Right atrium auricular region (tissue), 2 donors: ENCODE data around the gene ERVW-1. TPM values are rescaled to one million over a fixed set of nuclear protein-coding genes. Genes with fewer than 3 reads are reported as not detected.

Source experiments
- DNase-seq: peaks from one replicate; pipeline ENCODE4 v3.0.0-alpha.2; 2019; ENCODE audit warnings: low spot score
- H3K27ac ChIP-seq, 2 donors: fragments of 200-600 bp; sonication (generic); 1 replicate in 1 of 2; 2 replicates in 1 of 2; pipeline ENCODE4 v1.5.1; 2016 to 2019
- H3K27me3 ChIP-seq, 2 donors: fragments of 200-600 bp; sonication (generic); one replicate each; pipeline versions ENCODE4 v1.5.1 to v1.6.0; 2017 to 2019
- H3K36me3 ChIP-seq: fragments of 200-600 bp; sonication (generic); one replicate; pipeline ENCODE4 v1.5.1; 2016
- H3K4me1 ChIP-seq, 2 donors: fragments of 200-600 bp; sonication (generic); one replicate each; pipeline versions ENCODE4 v1.5.1 to v1.6.0; 2017 to 2019
- H3K4me3 ChIP-seq, 2 donors: fragments of 200-600 bp; sonication (generic); 1 replicate in 1 of 2; 2 replicates in 1 of 2; pipeline ENCODE4 v1.5.1; 2017 to 2019; ENCODE audit warnings: mild to moderate bottlenecking in 1 of 2, moderate library complexity in 1 of 2
- H3K9me3 ChIP-seq, 2 donors: fragments of 200-600 bp; sonication (generic); one replicate each; pipeline ENCODE4 v1.5.1; 2019
- CTCF ChIP-seq, 2 donors: fragments of 200-600 bp; sonication (generic); IDR thresholded peaks; one replicate each; pipeline ENCODE4 v1.5.1; 2019; ENCODE audit warnings: antibody characterized with exemption in 2 of 2
- total RNA-seq, 2 donors: library from RNA; depleted of rRNA; stranded (reverse); fragments of >200 nt; gene quantifications; one replicate each; pipeline ENCODE4 v1.1.0, GENCODE V29; 2016

ERVW-1 gene
- total RNA-seq, 2 donors from 2014 or later = not detected

GRCh38 chr7:92506363-92506762, 28.6 kb upstream of the ERVW-1 start:
- no peak overlapping the region for H3K27ac ChIP-seq

GRCh38 chr7:92504563-92504962, 26.8 kb upstream of the ERVW-1 start:
- no peak overlapping the region for H3K27ac ChIP-seq
- H3K4me1 ChIP-seq = no peaks in the 10 kb centered on the region
- H3K4me3 ChIP-seq = no peak overlapping the region
- H3K27me3 ChIP-seq = no peaks in the 10 kb centered on the region
- DNase-seq = no peak
- peaks cover 49% of the 10 kb centered on the region for H3K36me3 ChIP-seq
- H3K9me3 ChIP-seq = no peaks in the 10 kb centered on the region
- no peak for TF ChIP-seq CTCF (IDR thresholded peaks at IDR 0.05)

More at GRCh38 chr7:92506363-92506762, 28.6 kb upstream of the ERVW-1 start:
- peaks cover 31% of the 10 kb centered on the region for H3K36me3 ChIP-seq
- H3K4me3 ChIP-seq = no peak overlapping the region
- no peak for DNase-seq
- H3K9me3 ChIP-seq = no peaks in the 10 kb centered on the region
- no peak for TF ChIP-seq CTCF (IDR thresholded peaks at IDR 0.05)
- H3K4me1 ChIP-seq = no peaks in the 10 kb centered on the region
- no peaks in the 10 kb centered on the region for H3K27me3 ChIP-seq

DNA sequence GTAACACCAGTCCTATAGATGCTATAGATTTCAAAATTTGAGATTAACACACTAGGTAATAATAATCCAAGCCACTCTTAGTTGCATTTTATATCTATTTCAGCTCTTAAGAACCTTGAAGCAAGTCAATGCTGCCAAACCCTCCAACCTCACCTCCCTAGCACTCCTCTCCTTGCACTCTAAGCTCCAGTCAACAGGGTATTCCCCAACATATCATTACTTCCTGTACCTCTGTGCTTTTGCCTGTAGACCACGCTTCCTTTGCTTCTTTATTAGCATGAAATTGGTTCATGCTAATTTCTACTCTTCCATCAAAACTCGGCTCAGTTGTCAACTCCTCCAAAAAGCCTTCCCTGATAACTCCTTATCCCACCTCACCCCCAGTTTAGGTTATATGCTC, 26.0 kb upstream of the ERVW-1 start:
- Histone ChIP-seq H3K27me3 (no peaks in the 10 kb centered on the region), H3K9me3 (no peaks in the 10 kb centered on the region), H3K27ac (no peak overlapping the region), H3K4me1 (no peaks in the 10 kb centered on the region), H3K4me3 (no peak overlapping the region), H3K36me3 (peaks cover 55% of the 10 kb centered on the region)
- no peak for TF ChIP-seq CTCF (IDR thresholded peaks at IDR 0.05)
- no peak for DNase-seq

- Histone ChIP-seq H3K36me3 (peaks cover 65% of the 10 kb centered on the region), H3K9me3 (no peaks in the 10 kb centered on the region), H3K4me1 (no peaks in the 10 kb centered on the region), H3K27ac (no peak overlapping the region), H3K4me3 (no peak overlapping the region), H3K27me3 (no peaks in the 10 kb centered on the region)
- TF ChIP-seq CTCF (IDR thresholded peaks at IDR 0.05) = no peak
- no peak for DNase-seq
These were observed 20.8 kb upstream of the ERVW-1 start for GRCh38 chr7:92498557-92498956.

- no peak for TF ChIP-seq CTCF (IDR thresholded peaks at IDR 0.05)
- H3K36me3 ChIP-seq = peaks cover 74% of the 10 kb centered on the region
- DNase-seq = no peak
- no peak overlapping the region for H3K27ac ChIP-seq
- H3K9me3 ChIP-seq = no peaks in the 10 kb centered on the region
- no peak overlapping the region for H3K4me3 ChIP-seq
- no peaks in the 10 kb centered on the region for H3K27me3 ChIP-seq
- H3K4me1 ChIP-seq = no peaks in the 10 kb centered on the region
These were observed 19.1 kb upstream of the ERVW-1 start for GRCh38 chr7:92496876-92497275.

DNA sequence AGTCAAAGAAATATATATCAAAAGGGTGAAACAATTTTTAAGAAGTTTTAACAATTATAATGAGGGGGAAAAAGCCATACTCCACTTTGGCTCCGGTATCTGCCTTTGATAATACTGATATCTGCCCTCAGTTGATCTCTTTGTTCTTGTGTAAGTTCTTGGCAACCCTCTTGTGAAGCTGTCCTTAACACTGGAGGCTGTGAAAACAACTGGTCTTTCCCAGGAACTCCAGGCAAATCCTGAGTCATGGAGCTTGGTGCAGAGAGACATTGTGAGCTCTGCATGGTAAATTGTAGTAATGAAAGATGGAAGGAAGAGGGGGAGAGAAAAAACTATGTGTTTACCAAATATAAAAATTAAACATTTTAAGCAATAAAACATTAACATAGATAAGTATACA, 11.9 kb upstream of the ERVW-1 start:
- no peak for TF ChIP-seq CTCF (IDR thresholded peaks at IDR 0.05)
- Histone ChIP-seq H3K4me1 (no peaks in the 10 kb centered on the region), H3K27me3 (no peaks in the 10 kb centered on the region), H3K27ac (no peak overlapping the region), H3K4me3 (no peak overlapping the region), H3K36me3 (peaks cover 49% of the 10 kb centered on the region), H3K9me3 (no peaks in the 10 kb centered on the region)
- no peak for DNase-seq
